ENCODE results near the gene RPN2.

RPN2 gene

DNA sequence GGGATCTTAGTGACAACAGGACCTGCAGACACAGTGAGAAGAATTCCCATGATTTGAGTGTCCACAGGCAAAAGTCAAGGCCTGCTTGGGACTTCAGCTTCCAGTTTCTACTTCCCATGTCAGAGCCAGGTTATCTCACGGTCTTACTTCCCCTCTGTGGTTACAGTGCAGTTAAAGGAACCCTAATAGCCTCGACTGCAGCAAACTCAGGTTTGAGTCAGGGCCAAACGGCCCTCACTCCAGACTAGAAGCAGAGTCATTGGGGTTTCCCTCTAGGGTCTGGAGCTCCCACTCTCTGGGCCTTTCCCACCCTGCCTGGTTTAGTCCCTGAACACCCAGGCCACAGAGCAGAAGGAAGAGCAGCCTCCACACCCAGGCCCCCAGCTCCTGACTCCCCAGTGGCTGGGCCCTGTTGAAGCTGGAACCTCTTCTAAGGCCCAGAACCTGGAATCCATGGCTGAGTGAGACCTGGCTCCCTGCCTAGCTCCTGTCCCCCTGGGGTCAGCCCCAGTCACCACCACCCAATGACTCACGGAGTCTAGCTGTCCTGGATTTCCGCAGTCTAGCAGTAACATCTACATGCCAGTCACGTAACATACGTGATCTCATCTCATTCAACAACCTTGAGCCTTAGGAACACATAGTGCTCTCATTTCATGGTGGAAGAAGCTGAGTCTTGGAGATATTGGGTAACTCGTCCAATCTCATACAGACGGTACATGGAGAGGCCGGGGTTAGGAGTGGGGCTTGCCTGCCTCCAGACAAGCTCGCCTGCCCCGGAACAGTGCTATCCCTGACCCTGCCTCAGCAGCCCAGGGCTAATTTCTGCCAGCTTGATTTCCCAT, 91.7 kb downstream of the RPN2 start:
- DNase-seq: peak; percentile 87

GRCh38 chr20:37271421-37271768, 92.3 kb downstream of the RPN2 start:
- no peak for DNase-seq

DNA sequence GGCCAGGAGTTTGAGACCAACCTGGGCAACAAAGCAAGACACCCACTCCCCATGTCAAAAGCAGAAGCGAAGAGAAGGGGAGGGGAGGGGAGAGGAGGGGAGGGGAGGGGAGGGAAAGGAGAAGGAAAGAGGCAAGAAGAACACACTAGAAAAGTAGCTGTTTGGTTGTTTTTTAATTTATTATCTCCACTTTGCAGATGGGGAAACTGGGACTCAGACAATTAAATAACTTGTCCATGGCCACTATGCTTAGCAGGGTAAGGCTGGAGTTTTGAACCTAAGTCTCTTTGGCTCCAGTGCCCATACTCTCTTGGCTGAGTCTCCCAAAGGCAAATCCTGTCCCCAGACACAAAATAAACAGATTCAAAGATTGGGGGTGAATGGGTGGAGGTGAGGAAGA, 94.9 kb downstream of the RPN2 start:
- DNase-seq: no peak

GRCh38 chr20:37274851-37275524, 95.9 kb downstream of the RPN2 start:
- peak; percentile 76 for DNase-seq

- peak; percentile 68 for DNase-seq
These were observed 97.5 kb downstream of the RPN2 start for GRCh38 chr20:37276494-37277252.

GRCh38 chr20:37277253-37277593, 98.1 kb downstream of the RPN2 start:
- DNase-seq: no peak

DNA sequence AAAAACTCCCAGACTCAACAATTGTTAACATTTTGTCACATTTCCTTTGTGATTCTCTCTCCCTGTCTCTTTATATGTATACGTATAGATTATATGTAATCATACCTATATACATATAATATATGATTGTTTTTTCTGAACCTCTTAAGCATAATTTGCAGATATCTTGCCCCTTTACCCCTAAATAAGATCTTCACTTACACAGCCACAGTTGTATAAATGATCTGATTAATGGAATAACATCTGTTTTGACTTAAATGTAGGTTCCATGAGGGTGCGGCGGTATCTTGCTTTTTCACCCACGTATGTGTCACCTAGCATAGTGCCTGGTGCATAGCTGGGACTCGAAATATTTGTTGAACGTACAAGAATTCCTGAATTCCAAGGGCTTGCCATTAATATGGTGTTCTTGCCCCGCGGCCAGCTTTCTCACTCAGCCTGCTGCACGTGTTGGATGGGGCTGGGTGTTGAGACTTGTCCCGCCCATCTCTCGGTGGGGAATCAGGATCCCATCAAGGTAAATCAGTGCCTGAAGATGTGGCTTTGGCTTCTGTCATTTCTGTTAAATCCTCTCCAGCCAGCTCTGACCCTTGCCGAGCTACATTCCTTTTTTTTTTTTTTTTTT, 99.9 kb downstream of the RPN2 start:
- no peak for DNase-seq

DNA sequence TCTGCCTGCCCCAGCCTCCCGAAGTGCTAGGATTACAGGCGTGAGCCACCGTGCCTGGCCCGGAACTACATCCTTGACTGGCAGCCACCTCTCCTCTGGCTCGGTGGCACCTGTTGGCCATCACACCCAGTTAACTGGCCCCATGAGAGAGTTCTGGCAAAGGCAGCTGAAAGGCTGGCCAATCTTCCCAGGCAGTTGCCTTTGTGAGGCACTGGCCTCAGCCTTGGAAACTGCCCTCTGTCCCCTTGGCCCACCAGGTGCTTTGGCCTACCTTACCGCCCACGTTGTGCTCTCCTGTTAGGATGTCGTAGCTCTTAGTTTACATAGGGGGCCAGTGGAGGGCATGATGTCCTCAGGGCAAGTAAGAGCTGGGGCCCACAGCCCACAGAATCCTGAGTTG, 100.7 kb downstream of the RPN2 start:
- no peak for DNase-seq

DNA sequence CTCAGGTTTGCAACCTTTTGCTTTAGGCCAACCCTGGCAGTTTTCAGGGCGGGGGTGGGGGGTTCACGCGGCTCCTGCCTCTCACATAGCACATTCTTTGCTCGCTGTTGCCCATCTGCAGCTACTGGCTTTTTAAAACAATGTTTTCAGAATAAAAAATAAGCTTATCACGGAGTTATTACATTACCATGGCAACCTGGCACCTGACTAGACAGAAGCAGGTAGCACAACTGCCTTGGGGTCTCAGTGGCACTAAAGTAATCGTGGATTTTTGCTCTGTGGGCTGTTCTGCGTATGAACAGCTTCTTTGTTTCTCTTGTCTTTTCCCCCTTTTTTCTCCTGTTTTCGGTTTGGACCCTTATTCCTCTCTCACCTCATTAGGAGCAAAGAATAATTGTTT, 101.3 kb downstream of the RPN2 start:
- DNase-seq: no peak

GRCh38 chr20:37282556-37282955, 103.4 kb downstream of the RPN2 start:
- DNase-seq: no peak

- no peak for DNase-seq
These were observed 104.5 kb downstream of the RPN2 start for GRCh38 chr20:37283530-37284195.

GRCh38 chr20:37284691-37285161, 105.6 kb downstream of the RPN2 start:
- no peak for DNase-seq

DNA sequence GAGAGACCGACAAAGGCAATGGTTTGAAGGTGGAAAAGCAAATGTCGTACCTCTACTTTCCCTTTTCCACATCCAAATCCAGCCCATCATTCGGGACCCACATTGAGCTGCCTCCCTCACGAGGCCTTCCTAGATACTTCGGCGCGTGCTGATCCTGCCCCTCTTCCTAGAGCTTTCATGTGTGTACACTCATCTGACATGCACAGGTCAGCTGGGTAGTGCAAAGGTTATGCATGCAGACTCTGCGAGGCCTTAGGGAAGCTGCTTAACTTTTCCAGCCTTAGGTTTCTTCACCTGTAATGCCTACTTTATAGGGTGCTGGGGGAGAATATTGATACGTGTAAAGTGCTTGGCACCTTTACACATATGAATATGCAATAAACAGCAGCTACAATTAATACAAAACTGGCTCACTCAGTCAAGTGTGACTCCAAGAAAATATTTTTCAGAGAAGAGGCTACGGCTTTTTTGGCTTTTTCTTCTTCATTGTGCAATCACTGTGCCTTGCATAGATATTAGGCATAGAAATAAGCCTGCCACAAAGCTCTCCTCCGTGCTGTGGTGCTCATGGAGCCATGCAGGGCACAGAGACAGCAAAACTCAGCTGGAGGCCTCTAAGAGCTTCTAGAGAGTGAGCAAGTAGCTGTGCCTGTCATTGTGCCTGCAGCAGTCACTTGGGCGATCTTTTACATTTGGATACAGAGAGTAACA, 106.7 kb downstream of the RPN2 start:
- DNase-seq: no peak

DNA sequence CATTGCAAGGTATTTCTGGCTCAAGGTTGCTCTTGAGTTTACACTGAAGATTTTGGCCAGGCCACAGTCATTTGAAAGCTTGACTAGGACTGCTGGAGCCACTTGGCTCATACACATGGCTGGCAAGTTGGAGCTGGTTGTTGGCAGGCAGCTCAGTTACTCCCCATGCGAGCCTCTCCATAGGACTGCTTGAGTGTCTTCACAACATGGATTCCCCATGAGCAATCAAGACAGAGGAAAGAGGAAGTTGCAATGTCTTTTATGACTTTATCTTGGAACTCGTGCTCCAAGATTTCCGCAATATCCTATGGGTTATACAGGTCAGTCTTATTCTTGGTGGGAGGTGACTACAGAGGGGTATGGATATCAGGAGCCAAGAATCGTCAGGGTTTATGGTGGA, 109.0 kb downstream of the RPN2 start:
- peak; percentile 29 for DNase-seq

GRCh38 chr20:37290158-37290810, 111.2 kb downstream of the RPN2 start:
- no peak for DNase-seq

Measured in hematopoietic multipotent progenitor cell treated with erythropoietin and hydrocortisone succinate and interleukin-3 and kit ligand, for 4 days (in vitro differentiated cells).